Right renal cortex interstitium (tissue), 3 donors: Measurements from ENCODE around the gene FMN2. TPM values are rescaled to one million over a fixed set of nuclear protein-coding genes. Genes with fewer than 3 reads are reported as not detected.

Source experiments
- DNase-seq, 3 donors: peaks; one replicate each; pipeline ENCODE4 v3.0.0-alpha.2; 2013; ENCODE audit warnings: low read depth in 3 of 3, low spot score in 2 of 3
- polyA plus RNA-seq, 3 donors: library from polyadenylated mRNA; unstranded; fragments of 120-200 nt; gene quantifications; one replicate each; pipeline ENCODE4 v1.2.1, GENCODE V29; 2013; ENCODE audit not compliant: insufficient read length in 3 of 3

FMN2 gene
- polyA plus RNA-seq, 3 donors = 7.1 to 10.5 (median 7.9) TPM

DNA sequence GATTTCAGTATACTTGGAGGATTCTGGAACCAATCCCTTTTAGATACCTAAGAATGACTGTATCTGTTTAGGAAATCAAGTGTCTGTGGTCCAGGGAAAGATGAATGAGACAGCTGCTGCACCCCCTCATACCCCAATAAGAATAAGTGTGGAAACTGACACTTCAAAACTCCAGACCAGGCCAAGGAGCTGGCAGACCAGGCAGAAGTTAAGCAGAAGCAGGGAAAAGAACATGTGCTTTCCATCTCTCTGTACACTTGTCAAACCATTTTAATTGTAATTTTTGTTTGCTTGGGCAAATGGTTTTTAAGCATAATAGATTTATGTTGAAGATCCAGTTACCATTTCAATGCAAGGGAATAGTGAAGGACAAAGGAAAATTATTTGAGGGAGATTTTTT lies 420.1 kb downstream of the FMN2 start:
- no peak for DNase-seq

- DNase-seq = no peak
These were observed 423.8 kb downstream of the FMN2 start for GRCh38 chr1:240515505-240515904.

GRCh38 chr1:240516069-240516468 lies 424.4 kb downstream of the FMN2 start:
- no peak for DNase-seq

GRCh38 chr1:240517891-240518290 lies 426.2 kb downstream of the FMN2 start:
- DNase-seq = no peak

DNA sequence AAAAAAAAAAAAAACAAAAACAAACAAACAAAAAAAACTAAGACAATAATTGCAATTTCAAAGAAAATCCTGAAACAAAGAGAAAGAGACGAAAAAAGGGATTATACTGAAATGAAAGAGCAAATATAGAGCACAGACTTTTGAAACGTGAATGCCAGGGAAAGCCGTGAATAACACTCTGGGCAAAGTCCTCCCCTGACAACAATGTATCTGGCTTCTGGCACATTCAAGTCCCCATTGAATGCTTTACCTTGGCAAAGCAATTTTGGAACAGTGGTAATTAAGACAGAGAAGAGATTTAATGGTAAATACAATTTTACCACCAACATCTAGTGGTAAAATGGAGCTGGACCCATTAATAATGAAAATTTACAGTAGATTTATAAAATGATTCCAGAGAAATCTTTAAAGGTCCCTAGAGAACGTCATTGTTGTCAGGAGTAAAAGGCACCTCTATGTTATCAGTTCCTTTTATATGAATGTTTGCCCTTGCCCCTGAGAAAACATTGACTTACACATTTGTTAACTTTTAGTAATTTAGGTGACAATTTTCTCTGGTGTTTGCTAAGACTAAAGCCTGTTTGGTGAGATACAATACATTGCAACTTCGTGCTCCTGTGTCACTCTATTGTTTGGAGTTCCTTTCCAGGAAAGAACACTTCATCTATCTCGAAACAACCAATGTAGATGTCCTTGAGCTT lies 430.6 kb downstream of the FMN2 start:
- DNase-seq = no peak

- no peak for DNase-seq
These were observed 432.8 kb downstream of the FMN2 start for GRCh38 chr1:240524356-240525069.
